Activated naive CD8-positive, alpha-beta T cell treated with anti-CD3 and anti-CD28 coated beads for 36 hours (primary cell): ENCODE results near the gene HRC. TPM values are rescaled to one million over a fixed set of nuclear protein-coding genes. Genes with fewer than 3 reads are reported as not detected.
"Not testable (repeated sequence)": the region's sequence is repeated elsewhere in the genome, so short reads cannot be mapped to it uniquely, and the experiment has no call there.

Experiments used
- DNase-seq: peaks from one replicate; pipeline ENCODE4 v3.0.0; 2021
- H3K27ac Mint-ChIP-seq: one replicate; pipeline ENCODE4 v1.8.0; 2022; ENCODE audit warnings: mild to moderate bottlenecking, moderate library complexity, mixed read lengths
- H3K27me3 Mint-ChIP-seq: one replicate; pipeline ENCODE4 v1.8.0; 2022; ENCODE audit warnings: mild to moderate bottlenecking, mixed read lengths
- H3K36me3 Mint-ChIP-seq: one replicate; pipeline ENCODE4 v1.8.0; 2021; ENCODE audit warnings: mild to moderate bottlenecking, mixed read lengths
- H3K4me1 Mint-ChIP-seq: one replicate; pipeline ENCODE4 v1.8.0; 2021; ENCODE audit warnings: mixed read lengths
- H3K4me3 Mint-ChIP-seq: one replicate; pipeline ENCODE4 v1.8.0; 2022; ENCODE audit warnings: mild to moderate bottlenecking, moderate library complexity, mixed read lengths
- H3K9me3 Mint-ChIP-seq: one replicate; pipeline ENCODE4 v1.8.0; 2022; ENCODE audit warnings: mixed read lengths
- total RNA-seq, 2 experiments: library from RNA; stranded (reverse); gene quantifications; one replicate each; pipeline ENCODE4 v1.2.3, GENCODE V29; 2021

Gene HRC
- total RNA-seq = not detected

GRCh38 chr19:49155005-49155819, at the start of gene HRC:
Gene HRC, minus strand, starts transcription at chr19:49155396. Its CDS starts 159 bp downstream, at chr19:49155237.
- no peak within 1 kb of the TSS for H3K4me3 Mint-ChIP-seq
- H3K27ac Mint-ChIP-seq = no peak within 1 kb of the TSS
- H3K27me3 Mint-ChIP-seq = peaks cover 92% of the 10 kb centered on the region
- no peak for DNase-seq
- peaks cover 2% of the 10 kb centered on the region for H3K36me3 Mint-ChIP-seq
- H3K4me1 Mint-ChIP-seq = peaks cover 8% of the 10 kb centered on the region
- peaks cover 2% of the 10 kb centered on the region for H3K9me3 Mint-ChIP-seq

GRCh38 chr19:49201042-49201441, 45.8 kb upstream of the HRC start:
- Mint-ChIP-seq H3K27me3 (peaks cover 5% of the 10 kb centered on the region), H3K36me3 (no peaks in the 10 kb centered on the region), H3K9me3 (no peaks in the 10 kb centered on the region), H3K27ac (no peak overlapping the region), H3K4me3 (no peak overlapping the region), H3K4me1 (peaks cover 2% of the 10 kb centered on the region)
- no peak for DNase-seq

GRCh38 chr19:49200238-49200862, 45.2 kb upstream of the HRC start:
- Mint-ChIP-seq H3K36me3 (no peaks in the 10 kb centered on the region), H3K27ac (no peak overlapping the region), H3K4me1 (peaks cover 2% of the 10 kb centered on the region), H3K27me3 (peaks cover 5% of the 10 kb centered on the region), H3K4me3 (no peak overlapping the region), H3K9me3 (no peaks in the 10 kb centered on the region)
- peak; percentile 5 for DNase-seq

- Mint-ChIP-seq H3K27ac (no peak overlapping the region), H3K9me3 (no peaks in the 10 kb centered on the region), H3K4me3 (no peak overlapping the region)
Measured at GRCh38 chr19:49196527-49197240, 41.5 kb upstream of the HRC start.

GRCh38 chr19:49194408-49194807, 39.2 kb upstream of the HRC start:
- Mint-ChIP-seq H3K36me3 (no peaks in the 10 kb centered on the region), H3K9me3 (peaks cover 1% of the 10 kb centered on the region), H3K4me1 (peaks cover 6% of the 10 kb centered on the region), H3K27ac (no peak overlapping the region), H3K27me3 (peaks cover 11% of the 10 kb centered on the region), H3K4me3 (no peak overlapping the region)
- no peak for DNase-seq

More at GRCh38 chr19:49196527-49197240, 41.5 kb upstream of the HRC start:
- no peak for DNase-seq
- H3K36me3 Mint-ChIP-seq = no peaks in the 10 kb centered on the region
- H3K4me1 Mint-ChIP-seq = peaks cover 2% of the 10 kb centered on the region
- H3K27me3 Mint-ChIP-seq = peaks cover 5% of the 10 kb centered on the region

- peaks cover 11% of the 10 kb centered on the region for H3K27me3 Mint-ChIP-seq
- H3K4me1 Mint-ChIP-seq = peaks cover 9% of the 10 kb centered on the region
- H3K9me3 Mint-ChIP-seq = peaks cover 1% of the 10 kb centered on the region
- DNase-seq = no peak
- no peak overlapping the region for H3K4me3 Mint-ChIP-seq
- no peak overlapping the region for H3K27ac Mint-ChIP-seq
- H3K36me3 Mint-ChIP-seq = no peaks in the 10 kb centered on the region
Measured at GRCh38 chr19:49193822-49194394, 38.7 kb upstream of the HRC start.

GRCh38 chr19:49190781-49191180, 35.6 kb upstream of the HRC start:
- H3K4me3 Mint-ChIP-seq = no peak overlapping the region
- H3K27me3 Mint-ChIP-seq = peaks cover 5% of the 10 kb centered on the region
- H3K27ac Mint-ChIP-seq = no peak overlapping the region
- DNase-seq = no peak
- peaks cover 8% of the 10 kb centered on the region for H3K4me1 Mint-ChIP-seq
- H3K36me3 Mint-ChIP-seq = no peaks in the 10 kb centered on the region
- peaks cover 1% of the 10 kb centered on the region for H3K9me3 Mint-ChIP-seq

- Mint-ChIP-seq H3K27ac (no peak overlapping the region), H3K36me3 (no peaks in the 10 kb centered on the region), H3K4me1 (peaks cover 8% of the 10 kb centered on the region), H3K4me3 (no peak overlapping the region), H3K9me3 (peaks cover 3% of the 10 kb centered on the region), H3K27me3 (peaks cover 5% of the 10 kb centered on the region)
- DNase-seq = no peak
Measured at GRCh38 chr19:49189259-49189658, 34.1 kb upstream of the HRC start.

- no peak overlapping the region for H3K27ac Mint-ChIP-seq
- H3K4me3 Mint-ChIP-seq = no peak overlapping the region
Measured at GRCh38 chr19:49188626-49189200, 33.5 kb upstream of the HRC start.

GRCh38 chr19:49186108-49186507, 30.9 kb upstream of the HRC start:
- Mint-ChIP-seq H3K36me3 (peaks cover 4% of the 10 kb centered on the region), H3K4me1 (peaks cover 8% of the 10 kb centered on the region), H3K9me3 (peaks cover 9% of the 10 kb centered on the region), H3K27ac (no peak overlapping the region), H3K27me3 (peaks cover 5% of the 10 kb centered on the region), H3K4me3 (no peak overlapping the region)
- no peak for DNase-seq

More at GRCh38 chr19:49188626-49189200, 33.5 kb upstream of the HRC start:
- no peak for DNase-seq
- peaks cover 8% of the 10 kb centered on the region for H3K4me1 Mint-ChIP-seq
- peaks cover 5% of the 10 kb centered on the region for H3K27me3 Mint-ChIP-seq
- peaks cover 7% of the 10 kb centered on the region for H3K9me3 Mint-ChIP-seq
- peaks cover 4% of the 10 kb centered on the region for H3K36me3 Mint-ChIP-seq

GRCh38 chr19:49182848-49183375, 27.7 kb upstream of the HRC start:
- H3K9me3 Mint-ChIP-seq = peaks cover 7% of the 10 kb centered on the region
- no peak overlapping the region for H3K4me3 Mint-ChIP-seq

GRCh38 chr19:49182010-49182847, 27.0 kb upstream of the HRC start:
- not testable (repeated sequence) for H3K27me3 Mint-ChIP-seq, H3K4me1 Mint-ChIP-seq, H3K27ac Mint-ChIP-seq

More at GRCh38 chr19:49182848-49183375, 27.7 kb upstream of the HRC start:
- no peak for DNase-seq
- Mint-ChIP-seq H3K36me3 (peaks cover 4% of the 10 kb centered on the region), H3K27me3 (no peaks in the 10 kb centered on the region), H3K4me1 (no peaks in the 10 kb centered on the region), H3K27ac (no peak overlapping the region)

GRCh38 chr19:49180659-49181058, 25.5 kb upstream of the HRC start:
- H3K27ac Mint-ChIP-seq = no peak overlapping the region
- H3K27me3 Mint-ChIP-seq = no peaks in the 10 kb centered on the region
- peaks cover 4% of the 10 kb centered on the region for H3K36me3 Mint-ChIP-seq
- DNase-seq = no peak
- H3K9me3 Mint-ChIP-seq = peaks cover 7% of the 10 kb centered on the region
- no peak overlapping the region for H3K4me3 Mint-ChIP-seq
- H3K4me1 Mint-ChIP-seq = peaks cover 4% of the 10 kb centered on the region

More at GRCh38 chr19:49182010-49182847, 27.0 kb upstream of the HRC start:
- not testable (repeated sequence) for H3K4me3 Mint-ChIP-seq, H3K9me3 Mint-ChIP-seq, H3K36me3 Mint-ChIP-seq, DNase-seq

- H3K36me3 Mint-ChIP-seq = no peaks in the 10 kb centered on the region
Measured at GRCh38 chr19:49173198-49173597, 18.0 kb upstream of the HRC start.

More at GRCh38 chr19:49173198-49173597, 18.0 kb upstream of the HRC start:
- peaks cover 4% of the 10 kb centered on the region for H3K4me1 Mint-ChIP-seq
- H3K27ac Mint-ChIP-seq = no peak overlapping the region
- peaks cover 5% of the 10 kb centered on the region for H3K27me3 Mint-ChIP-seq
- DNase-seq = no peak
- H3K4me3 Mint-ChIP-seq = no peak overlapping the region
- H3K9me3 Mint-ChIP-seq = no peaks in the 10 kb centered on the region
